HCT116 (cell line): Measurements from ENCODE around the gene ADAP2. TPM values are rescaled to one million over a fixed set of nuclear protein-coding genes. Genes with fewer than 3 reads are reported as not detected.
"Not testable (repeated sequence)": the region's sequence is repeated elsewhere in the genome, so short reads cannot be mapped to it uniquely, and the experiment has no call there.

Source experiments
- ATAC-seq: fragments of 200-7000 bp; cut with Tn5 transposase; 2 replicates; pipeline ENCODE4 v1.9.1; 2020; ENCODE audit warnings: mild to moderate bottlenecking, moderate library complexity
- BruUV-seq: library from RNA; stranded (reverse); fragments of 400-500 nt; replicated peaks from 2 replicates; lab custom pipeline; 2021; lab: Mats Ljungman, UMichigan
- CTCF ChIA-PET: fragments of 300-600 bp; sonication (Branson Sonifier 250); formaldehyde crosslinking; loops from one replicate; lab custom pipeline; 2021; ENCODE audit warnings: antibody characterized with exemption; lab: Charles Lee
- POLR2A ChIA-PET: fragments of 300-600, 350-600 bp; sonication (Branson Sonifier 250); formaldehyde crosslinking; loops from one replicate; lab custom pipeline; 2021; ENCODE audit warnings: antibody characterized with exemption; lab: Charles Lee
- RAD21 ChIA-PET, 2 experiments: fragments of 300-600 bp; sonication (Branson Sonifier 250); formaldehyde crosslinking; loops; one replicate each; lab custom pipeline; 2023; ENCODE audit warnings: low total read pairs in 2 of 2; ENCODE audit not compliant: uncharacterized antibody in 2 of 2, unreplicated experiment in 2 of 2, low non-redundant PET in 1 of 2; lab: Charles Lee
- DNase-seq: peaks from one replicate; pipeline ENCODE4 v3.0.0-alpha.2; 2010; ENCODE audit warnings: low read depth, low spot score
- H2AFZ ChIP-seq: fragments of 200-600 bp; shearing (Covaris generic), sonication (generic); 2 replicates; pipeline ENCODE4 v1.6.1; 2017; ENCODE audit warnings: low read depth, mixed run types, mixed read lengths, antibody characterized with exemption, low read length; ENCODE audit not compliant: poor library complexity, severe bottlenecking
- H3K27ac ChIP-seq: 2 replicates; pipeline ENCODE4 v1.5.1; 2012; ENCODE audit warnings: low read depth, low read length
- H3K27me3 ChIP-seq: fragments of 200-600 bp; sonication (generic); 2 replicates; pipeline ENCODE4 v1.6.1; 2016; ENCODE audit warnings: mixed run types, low read length, mixed read lengths; ENCODE audit not compliant: insufficient read depth
- H3K36me3 ChIP-seq, 2 experiments: fragments of 200-500 bp in 1 of 2; fragments of 200-600 bp in 1 of 2; sonication (Bioruptor generic) in 1 of 2; sonication (generic) in 1 of 2; 2 replicates each; pipeline versions ENCODE4 v1.5.1 to v1.6.1; 2014 to 2016; ENCODE audit warnings: low read length in 2 of 2, inconsistent platforms in 1 of 2, mixed read lengths in 1 of 2, mixed run types in 1 of 2; ENCODE audit not compliant: insufficient read depth in 2 of 2, control insufficient read depth in 1 of 2
- H3K4me1 ChIP-seq, 2 experiments: fragments of 200-600 bp in 1 of 2; sonication (generic) in 1 of 2; 2 replicates each; pipeline versions ENCODE4 v1.5.1 to v1.6.1; 2012 to 2017; ENCODE audit warnings: low read length in 2 of 2, inconsistent platforms in 1 of 2, mild to moderate bottlenecking in 1 of 2, mixed read lengths in 1 of 2, mixed run types in 1 of 2, moderate library complexity in 1 of 2; ENCODE audit not compliant: insufficient read depth in 2 of 2, control insufficient read depth in 1 of 2
- H3K4me2 ChIP-seq: fragments of 200-600 bp; sonication (generic); 2 replicates; pipeline ENCODE4 v1.6.1; 2017; ENCODE audit warnings: mixed run types, low read length, mixed read lengths
- H3K4me3 ChIP-seq, 2 experiments: fragments of 200-600 bp in 1 of 2; sonication (generic) in 1 of 2; replicated peaks in 1 of 2; 2 replicates each; pipeline ENCODE4 v1.5.1; 2011 to 2016; ENCODE audit warnings: low read length in 2 of 2, control low read depth in 1 of 2, low read depth in 1 of 2, mild to moderate bottlenecking in 1 of 2, mixed read lengths in 1 of 2, mixed run types in 1 of 2
- H3K79me2 ChIP-seq: fragments of 200-600 bp; sonication (generic); 2 replicates; pipeline ENCODE4 v1.6.1; 2017; ENCODE audit warnings: mild to moderate bottlenecking, mixed run types, low read length, moderate library complexity, mixed read lengths; ENCODE audit not compliant: insufficient read depth
- H3K9ac ChIP-seq: fragments of 200-600 bp; sonication (generic); 2 replicates; pipeline ENCODE4 v1.6.1; 2016; ENCODE audit warnings: low read length, mixed read lengths
- H3K9me2 ChIP-seq: fragments of 200-600 bp; sonication (generic), shearing (Covaris generic); 2 replicates; pipeline ENCODE4 v1.6.1; 2017; ENCODE audit warnings: mixed run types, mild to moderate bottlenecking, moderate library complexity; ENCODE audit not compliant: insufficient read depth
- H3K9me3 ChIP-seq, 2 experiments: fragments of 200-500 bp in 1 of 2; fragments of 200-600 bp in 1 of 2; sonication (Bioruptor generic) in 1 of 2; sonication (generic) in 1 of 2; 2 replicates each; pipeline ENCODE4 v1.6.1; 2014 to 2017; ENCODE audit warnings: low read length in 2 of 2, mixed read lengths in 2 of 2, inconsistent platforms in 1 of 2, low read depth in 1 of 2, mild to moderate bottlenecking in 1 of 2, mixed run types in 1 of 2, moderate library complexity in 1 of 2; ENCODE audit not compliant: control insufficient read depth in 1 of 2, insufficient read depth in 1 of 2
- H4K20me1 ChIP-seq: fragments of 200-600 bp; sonication (generic), shearing (Covaris generic); 2 replicates; pipeline ENCODE4 v1.6.1; 2017; ENCODE audit warnings: mixed run types, mild to moderate bottlenecking, moderate library complexity; ENCODE audit not compliant: insufficient read depth
- CEBPB ChIP-seq: IDR thresholded peaks from 2 replicates; pipeline ENCODE4 v1.6.1; 2012; ENCODE audit warnings: low read depth
- EGR1 ChIP-seq: IDR thresholded peaks from 2 replicates; pipeline ENCODE4 v1.6.1; 2012; ENCODE audit warnings: low read depth
- EZH2 ChIP-seq: fragments of 200-600 bp; sonication (generic); IDR thresholded peaks from 2 replicates; pipeline ENCODE4 v1.6.1; 2017; ENCODE audit warnings: antibody characterized with exemption, mixed run types
- FOSL1 ChIP-seq: IDR thresholded peaks from 2 replicates; pipeline ENCODE4 v1.6.1; 2012; ENCODE audit warnings: low read depth
- MAX ChIP-seq: IDR thresholded peaks from 2 replicates; pipeline ENCODE4 v1.6.1; 2012
- POLR2A ChIP-seq: IDR thresholded peaks from 2 replicates; pipeline ENCODE4 v1.7.0; 2011; ENCODE audit warnings: borderline replicate concordance; ENCODE audit not compliant: insufficient read depth, insufficient read length; ENCODE audit errors: extremely low read depth
- RAD21 ChIP-seq: IDR thresholded peaks from 2 replicates; pipeline ENCODE4 v1.6.1; 2012; ENCODE audit warnings: low read depth, mild to moderate bottlenecking
- REST ChIP-seq: IDR thresholded peaks from 2 replicates; pipeline ENCODE4 v1.6.1; 2012; ENCODE audit warnings: low read depth
- SRF ChIP-seq: IDR thresholded peaks from 2 replicates; pipeline ENCODE4 v1.6.1; 2012; ENCODE audit warnings: low read depth
- intact Hi-C: fragments of 100-400 bp; cut with micrococcal nuclease; formaldehyde crosslinking; loops from 2 replicates; pipeline ENCODE4 v1.10.0; 2022
- total RNA-seq: library from RNA; stranded (reverse); gene quantifications from one replicate; pipeline ENCODE4 v1.2.1, GENCODE V29; 2021; ENCODE audit not compliant: unreplicated experiment

ADAP2 gene
- total RNA-seq, 1 experiment from 2014 or later: 17.2 TPM

GRCh38 chr17:30906101-30906911, 15.4 kb upstream of the ADAP2 start, which contains the start of gene TEFM (continued):
- TF ChIP-seq REST: no peak
- TF ChIP-seq CEBPB: no peak
- peak; percentile 52; the same call in 1 of the 2 replicates for TF ChIP-seq EGR1
- TF ChIP-seq POLR2A: peak; percentile 62

- Histone ChIP-seq H3K4me1 (peaks cover 5 to 13% of the 10 kb centered on the region in 2 experiments), H2AFZ (no peak overlapping the region), H4K20me1 (no peaks in the 10 kb centered on the region), H3K9me3 (no peaks in the 10 kb centered on the region), H3K36me3 (no peaks in the 10 kb centered on the region; a peak in 1 of 4 replicates), H3K4me2 (no peak overlapping the region), H3K9me2 (no peaks in the 10 kb centered on the region), H3K4me3 (no peak overlapping the region), H3K27ac (no peak overlapping the region), H3K79me2 (peaks cover 19% of the 10 kb centered on the region), H3K27me3 (no peaks in the 10 kb centered on the region), H3K9ac (no peak overlapping the region)
- ChIA-PET RAD21 (interaction anchor here in 1 of 2 experiments (1.1 kb wide), 1 partner anchor 9 kb away, joined by 3 read pairs; no protein-coding TSS in a partner anchor), POLR2A (no interaction called here), CTCF (no interaction called here)
- DNase-seq (no peak), ATAC-seq (no peak)
- no peak for TF ChIP-seq EZH2
- TF ChIP-seq MAX: no peak
- no peak for TF ChIP-seq RAD21
- TF ChIP-seq FOSL1: no peak
- TF ChIP-seq SRF: no peak
- intact Hi-C loops: no loop called here
- no TSS peak for BruUV-seq
Observed at GRCh38 chr17:30908717-30909420, 12.9 kb upstream of the ADAP2 start.

GRCh38 chr17:30910151-30910550, 11.6 kb upstream of the ADAP2 start:
- H3K4me3 ChIP-seq, intact Hi-C loops, H3K9me2 ChIP-seq, H3K27me3 ChIP-seq, H3K27ac ChIP-seq, H3K9me3 ChIP-seq, CTCF ChIA-PET, H3K79me2 ChIP-seq, H4K20me1 ChIP-seq, DNase-seq, BruUV-seq, H3K4me2 ChIP-seq, H3K9ac ChIP-seq, H3K36me3 ChIP-seq, ATAC-seq, H2AFZ ChIP-seq: not testable (repeated sequence)
- ChIA-PET RAD21 (interaction anchor here in 1 of 2 experiments (1.1 kb wide), 1 partner anchor 7 kb away, joined by 3 read pairs; no protein-coding TSS in a partner anchor), POLR2A (interaction anchor here (0.7 kb wide), 1 partner anchor 1576 kb away, joined by 3 read pairs; the partner anchor contains the start of gene CDK5R1)
- H3K4me1 ChIP-seq: peaks cover 5 to 10% of the 10 kb centered on the region in 2 experiments; a peak in 3 of 4 replicates
